Stomach (tissue), 9 donors: Measurements from ENCODE around the gene LYPD6B. TPM values are rescaled to one million over a fixed set of nuclear protein-coding genes. Genes with fewer than 3 reads are reported as not detected.

ENCODE experiments used
- DNase-seq, 2 donors: peaks; one replicate each; pipeline versions ENCODE4 v3.0.0 to v3.0.0-alpha.2; 2013 to 2019
- H3K27ac ChIP-seq, 5 donors: fragments of 200-600 bp in 4 of 5; sonication (generic) in 4 of 5; one replicate each; pipeline ENCODE4 v1.5.1; 2013 to 2019; ENCODE audit warnings: mild to moderate bottlenecking in 1 of 5, moderate library complexity in 1 of 5
- H3K27me3 ChIP-seq, 3 donors: fragments of 200-600 bp; sonication (generic); one replicate each; pipeline ENCODE4 v1.5.1; 2017 to 2019; ENCODE audit warnings: mixed run types in 1 of 3
- H3K36me3 ChIP-seq, 4 donors: fragments of 200-600 bp; sonication (generic); 1 replicate in 3 of 4; 2 replicates in 1 of 4; pipeline ENCODE4 v1.5.1; 2016 to 2019
- H3K4me1 ChIP-seq, 4 donors: fragments of 200-600 bp; sonication (generic); one replicate each; pipeline ENCODE4 v1.5.1; 2016 to 2019
- H3K4me3 ChIP-seq, 4 donors: fragments of 200-600 bp; sonication (generic) in 3 of 4; one replicate each; pipeline ENCODE4 v1.5.1; 2016 to 2019; ENCODE audit warnings: mild to moderate bottlenecking in 1 of 4
- H3K9me3 ChIP-seq, 4 donors: fragments of 200-600 bp; sonication (generic); one replicate each; pipeline ENCODE4 v1.5.1; 2016 to 2019
- EP300 ChIP-seq: sonication (generic); formaldehyde crosslinking; IDR thresholded peaks from one replicate; pipeline ENCODE4 v1.6.1; 2017; ENCODE audit warnings: antibody characterized with exemption
- POLR2A ChIP-seq, 4 donors: fragments of 450-650 bp; IDR thresholded peaks; one replicate each; pipeline ENCODE4 v1.6.1; 2016; ENCODE audit warnings: antibody characterized with exemption in 4 of 4, control low read depth in 2 of 4, mild to moderate bottlenecking in 1 of 4, moderate library complexity in 1 of 4
- POLR2AphosphoS5 ChIP-seq, 3 donors: sonication (generic); formaldehyde crosslinking; IDR thresholded peaks; one replicate each; pipeline ENCODE4 v1.6.1; 2016; ENCODE audit warnings: antibody characterized with exemption in 3 of 3
- WGBS, 5 donors: extraction: QIAGEN DNeasy Blood & Tissue Kit in 3 of 5; methylation state at CpG; one replicate each; pipeline versions ENCODE4 v1.1.5 to v1.1.7; 2013 to 2018; 5-methylcytosine and 5-hydroxymethylcytosine counted together
- intact Hi-C: fragments of 100-400 bp; cut with DNase I; formaldehyde crosslinking; loops from one replicate; pipeline ENCODE4 v1.15.1; 2023; ENCODE audit warnings: low total_unique reads
- polyA plus RNA-seq, 3 donors: library from polyadenylated mRNA; stranded (reverse); fragments of 200-250 nt; gene quantifications; one replicate each; pipeline ENCODE4 v1.2.3, GENCODE V29; 2013
- total RNA-seq, 5 donors: library from RNA; depleted of rRNA; stranded (reverse); fragments of >200 nt; gene quantifications; one replicate each; pipeline versions ENCODE4 v1.1.0 to v1.2.3, GENCODE V29; 2014 to 2016
- TF ChIP-seq, protein P1 (sequence below), 7 experiments: fragments of 450-650 bp in 4 of 7; fragments of 200-600 bp in 3 of 7; sonication (generic) in 3 of 7; IDR thresholded peaks; one replicate each; pipeline ENCODE4 v1.5.1; 2016 to 2019; ENCODE audit warnings: antibody characterized with exemption in 7 of 7, control low read depth in 2 of 7, mild to moderate bottlenecking in 1 of 7
- donor health status: healthy with polysubstance abuse.
- donor health status: Bipolar disorder and iron deficiency.
- donor health status: healthy.

LYPD6B gene
- total and polyA plus RNA-seq, 8 donors, result 10.9 to 88.7 (median 20.5) TPM; not detected in 1

DNA sequence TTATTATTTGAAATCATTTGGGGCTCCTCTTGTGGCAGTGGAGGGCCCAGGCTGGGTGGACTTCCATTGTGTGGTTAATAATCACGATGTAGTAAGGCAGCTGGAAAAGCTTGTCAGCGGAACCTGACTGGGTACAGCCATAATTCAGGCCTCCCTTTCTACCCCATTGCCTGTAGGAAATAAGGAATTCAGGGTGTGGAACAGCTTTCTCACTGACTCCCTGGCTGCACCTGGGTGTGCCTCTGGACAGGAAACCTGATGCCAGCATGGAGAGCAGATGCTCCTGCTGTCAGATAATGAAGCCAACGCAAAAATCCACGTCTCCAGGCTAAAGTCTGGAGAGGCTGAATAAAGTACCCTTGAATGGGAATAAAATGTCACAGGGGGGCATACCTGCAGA is 44.2 kb downstream of the LYPD6B start:
- 79 to 89% (median 87%) methylated on average over 4 of the region's 4 CpGs for WGBS, 5 donors
- no peaks in the 10 kb centered on the region for H3K36me3 ChIP-seq
- H3K4me3 ChIP-seq, result no peak overlapping the region
- intact Hi-C loops, result no loop called here
- TF ChIP-seq POLR2A (IDR thresholded peaks at IDR 0.05) (no peak), EP300 (no peak), POLR2AphosphoS5 (IDR thresholded peaks at IDR 0.05) (no peak)
- TF ChIP-seq, protein P1, sequence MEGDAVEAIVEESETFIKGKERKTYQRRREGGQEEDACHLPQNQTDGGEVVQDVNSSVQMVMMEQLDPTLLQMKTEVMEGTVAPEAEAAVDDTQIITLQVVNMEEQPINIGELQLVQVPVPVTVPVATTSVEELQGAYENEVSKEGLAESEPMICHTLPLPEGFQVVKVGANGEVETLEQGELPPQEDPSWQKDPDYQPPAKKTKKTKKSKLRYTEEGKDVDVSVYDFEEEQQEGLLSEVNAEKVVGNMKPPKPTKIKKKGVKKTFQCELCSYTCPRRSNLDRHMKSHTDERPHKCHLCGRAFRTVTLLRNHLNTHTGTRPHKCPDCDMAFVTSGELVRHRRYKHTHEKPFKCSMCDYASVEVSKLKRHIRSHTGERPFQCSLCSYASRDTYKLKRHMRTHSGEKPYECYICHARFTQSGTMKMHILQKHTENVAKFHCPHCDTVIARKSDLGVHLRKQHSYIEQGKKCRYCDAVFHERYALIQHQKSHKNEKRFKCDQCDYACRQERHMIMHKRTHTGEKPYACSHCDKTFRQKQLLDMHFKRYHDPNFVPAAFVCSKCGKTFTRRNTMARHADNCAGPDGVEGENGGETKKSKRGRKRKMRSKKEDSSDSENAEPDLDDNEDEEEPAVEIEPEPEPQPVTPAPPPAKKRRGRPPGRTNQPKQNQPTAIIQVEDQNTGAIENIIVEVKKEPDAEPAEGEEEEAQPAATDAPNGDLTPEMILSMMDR (IDR thresholded peaks at IDR 0.05), result no peak
- no peaks in the 10 kb centered on the region for H3K9me3 ChIP-seq
- H3K4me1 ChIP-seq, result peaks cover 0 to 3% (median 0%) of the 10 kb centered on the region in 4 donors
- no peaks in the 10 kb centered on the region for H3K27me3 ChIP-seq
- no peak for DNase-seq
- no peak overlapping the region for H3K27ac ChIP-seq

DNA sequence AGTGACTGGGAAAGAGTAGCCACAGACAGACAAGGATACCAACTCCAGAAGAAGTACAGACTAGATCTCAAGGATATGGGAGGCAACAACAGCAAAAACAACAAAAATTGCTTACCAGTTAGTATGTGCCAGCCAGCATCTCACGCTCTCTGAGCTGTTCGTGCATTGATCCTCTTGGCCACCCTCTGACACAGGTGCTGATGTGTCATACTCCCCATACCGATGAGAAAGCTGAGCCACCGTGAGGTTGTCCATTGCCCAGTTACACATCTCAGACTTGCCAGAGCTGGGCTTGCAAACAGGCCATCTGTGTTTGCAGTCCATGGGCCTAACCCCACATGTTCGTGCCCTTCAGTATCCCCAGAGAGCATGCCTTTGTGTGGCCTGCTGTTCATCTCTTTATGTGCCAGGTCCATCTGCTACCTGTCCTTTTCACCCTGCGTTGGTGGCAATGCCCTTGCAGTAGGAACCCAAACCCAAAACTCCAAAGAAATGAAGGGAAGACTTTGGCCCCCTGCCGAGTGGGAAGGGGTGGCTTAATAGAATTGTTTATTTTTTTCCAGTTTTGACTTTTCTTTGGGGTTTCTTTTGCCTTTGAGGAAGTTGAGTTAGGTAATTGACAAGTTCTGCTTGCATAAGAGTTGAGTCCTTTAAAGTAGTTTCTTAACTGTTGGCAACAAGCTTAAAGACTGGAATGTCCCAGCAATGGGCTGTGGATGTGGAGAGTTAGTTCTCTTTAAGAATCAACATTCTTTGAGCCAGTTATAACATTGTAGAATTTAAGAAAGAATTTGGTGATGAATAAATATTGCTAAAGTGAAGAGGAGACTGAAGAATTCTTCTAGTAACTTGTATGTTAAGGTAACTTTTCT is 46.7 kb downstream of the LYPD6B start:
- no peak overlapping the region for H3K27ac ChIP-seq
- no peaks in the 10 kb centered on the region for H3K9me3 ChIP-seq
- WGBS, 5 donors, result 85 to 94% (median 91%) methylated on average over 7 of the region's 7 CpGs
- intact Hi-C loops, result no loop called here
- no peaks in the 10 kb centered on the region for H3K27me3 ChIP-seq
- DNase-seq, result no peak
- H3K4me1 ChIP-seq, result peaks cover 0 to 3% (median 0%) of the 10 kb centered on the region in 4 donors
- no peak for TF ChIP-seq POLR2AphosphoS5 (IDR thresholded peaks at IDR 0.05)
- no peak for TF ChIP-seq POLR2A (IDR thresholded peaks at IDR 0.05)
- no peak for TF ChIP-seq EP300
- TF ChIP-seq, protein P1 (IDR thresholded peaks at IDR 0.05), result no peak
- H3K4me3 ChIP-seq, result no peak overlapping the region
- no peaks in the 10 kb centered on the region for H3K36me3 ChIP-seq

DNA sequence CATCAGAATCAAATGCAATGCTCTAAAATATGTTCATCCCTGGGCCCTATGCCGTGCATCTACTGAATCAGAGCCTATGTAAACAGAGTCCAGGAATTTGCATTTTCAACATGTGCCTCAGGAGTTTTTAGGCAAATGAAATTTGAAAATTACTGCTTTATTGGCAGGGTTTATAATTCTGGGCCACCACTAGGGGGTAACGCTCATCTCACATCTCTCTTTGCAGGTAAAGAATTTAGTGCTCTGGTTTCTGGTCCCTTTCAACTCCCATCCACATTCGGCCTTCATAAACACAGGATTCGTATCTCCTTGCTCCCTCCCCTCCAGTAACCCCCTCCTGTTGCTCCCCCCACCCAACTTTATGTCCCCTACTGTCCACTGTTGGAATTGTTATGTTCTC is 49.3 kb downstream of the LYPD6B start:
- H3K27me3 ChIP-seq, result no peaks in the 10 kb centered on the region
- TF ChIP-seq POLR2A (IDR thresholded peaks at IDR 0.05), result no peak
- TF ChIP-seq EP300, result no peak
- TF ChIP-seq POLR2AphosphoS5 (IDR thresholded peaks at IDR 0.05), result no peak
- TF ChIP-seq, protein P1 (IDR thresholded peaks at IDR 0.05), result peak in 3 of 7 experiments; percentile 15 to 22 (median 16)
- WGBS, 5 donors, result 72 to 75% (median 73%) methylated on average over 4 of the region's 4 CpGs
- no peak overlapping the region for H3K4me3 ChIP-seq
- peak in 1 of 2 donors; percentile 28 for DNase-seq
- H3K4me1 ChIP-seq, result no peaks in the 10 kb centered on the region
- no peak overlapping the region for H3K27ac ChIP-seq
- no peaks in the 10 kb centered on the region for H3K9me3 ChIP-seq
- H3K36me3 ChIP-seq, result no peaks in the 10 kb centered on the region
- intact Hi-C loops, result no loop called here

DNA sequence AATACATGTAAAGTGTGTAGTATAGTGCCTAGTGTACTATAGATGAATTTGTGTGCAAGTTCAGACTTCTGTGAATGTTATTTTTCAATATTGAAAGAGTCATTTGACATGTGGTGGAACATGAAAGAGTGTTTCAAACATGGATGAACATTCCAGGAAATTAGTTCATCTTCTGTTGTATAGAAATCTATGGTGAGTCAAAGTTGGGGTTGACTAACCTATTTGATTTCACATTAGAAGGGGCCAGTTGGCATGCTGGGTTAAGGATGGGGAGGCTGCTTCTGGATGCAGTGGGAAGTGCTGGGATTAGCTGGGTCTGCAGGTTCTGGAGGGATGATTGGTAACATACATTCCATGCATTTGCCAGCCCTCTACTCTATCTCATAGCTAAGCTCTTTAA is 50.6 kb downstream of the LYPD6B start:
- intact Hi-C loops, result no loop called here
- no peak for DNase-seq
- no peaks in the 10 kb centered on the region for H3K27me3 ChIP-seq
- H3K9me3 ChIP-seq, result no peaks in the 10 kb centered on the region
- H3K36me3 ChIP-seq, result no peaks in the 10 kb centered on the region
- no peak overlapping the region for H3K4me3 ChIP-seq
- H3K4me1 ChIP-seq, result no peaks in the 10 kb centered on the region
- no peak overlapping the region for H3K27ac ChIP-seq
- TF ChIP-seq POLR2A (IDR thresholded peaks at IDR 0.05) (no peak), EP300 (no peak), POLR2AphosphoS5 (IDR thresholded peaks at IDR 0.05) (no peak)
- TF ChIP-seq, protein P1 (IDR thresholded peaks at IDR 0.05), result no peak
